H9 (cell line): ENCODE results near the gene DPF1. TPM values are rescaled to one million over a fixed set of nuclear protein-coding genes. Genes with fewer than 3 reads are reported as not detected.
A peak's percentile ranks its signal among the peaks of the same experiment; 100 is the strongest.

Experiments used
- DNase-seq: peaks from one replicate; pipeline ENCODE4 v3.0.0-alpha.2; 2017
- H2AFZ ChIP-seq: one replicate; pipeline ENCODE4 v1.6.1; 2013; ENCODE audit warnings: mild to moderate bottlenecking, low read length, control low read depth, moderate library complexity
- H2AK5ac ChIP-seq: 2 replicates; pipeline ENCODE4 v1.6.1; 2013; ENCODE audit warnings: low read length, control low read depth, mixed read lengths; ENCODE audit not compliant: insufficient read length
- H2BK120ac ChIP-seq: one replicate; pipeline ENCODE4 v1.6.1; 2013; ENCODE audit warnings: low read depth, mild to moderate bottlenecking, low read length, control low read depth, inconsistent platforms; ENCODE audit not compliant: poor library complexity, severe bottlenecking
- H2BK12ac ChIP-seq: 2 replicates; pipeline ENCODE4 v1.6.1; 2013; ENCODE audit warnings: low read length, control low read depth, mixed read lengths, low read depth; ENCODE audit not compliant: insufficient read length
- H2BK15ac ChIP-seq: 2 replicates; pipeline ENCODE4 v1.6.1; 2013; ENCODE audit warnings: low read depth, low read length, control low read depth
- H2BK20ac ChIP-seq: one replicate; pipeline ENCODE4 v1.6.1; 2013; ENCODE audit warnings: low read depth, mild to moderate bottlenecking, low read length, control low read depth, inconsistent platforms; ENCODE audit not compliant: poor library complexity, severe bottlenecking
- H2BK5ac ChIP-seq: 2 replicates; pipeline ENCODE4 v1.6.1; 2013; ENCODE audit warnings: low read length, control low read depth, mixed read lengths; ENCODE audit not compliant: insufficient read length
- H3K14ac ChIP-seq: 2 replicates; pipeline ENCODE4 v1.6.1; 2013; ENCODE audit warnings: low read length, control low read depth; ENCODE audit not compliant: insufficient read depth
- H3K18ac ChIP-seq: 2 replicates; pipeline ENCODE4 v1.6.1; 2013; ENCODE audit warnings: low read depth, mild to moderate bottlenecking, mixed read lengths, low read length, control low read depth; ENCODE audit not compliant: insufficient read length
- H3K23ac ChIP-seq: 2 replicates; pipeline ENCODE4 v1.6.1; 2013; ENCODE audit warnings: low read length, control low read depth, mixed read lengths, low read depth; ENCODE audit not compliant: insufficient read length
- H3K23me2 ChIP-seq: 2 replicates; pipeline ENCODE4 v1.6.1; 2013; ENCODE audit warnings: low read depth, mild to moderate bottlenecking, mixed read lengths, low read length, control low read depth; ENCODE audit not compliant: insufficient read length, poor library complexity, severe bottlenecking
- H3K27ac ChIP-seq: 2 replicates; pipeline ENCODE4 v1.5.1; 2013; ENCODE audit warnings: low read length, control low read depth, mixed read lengths, low read depth; ENCODE audit not compliant: insufficient read length
- H3K27me3 ChIP-seq: 2 replicates; pipeline ENCODE4 v1.6.1; 2013; ENCODE audit warnings: low read length, control low read depth, inconsistent platforms; ENCODE audit not compliant: insufficient read depth
- H3K4ac ChIP-seq: 2 replicates; pipeline ENCODE4 v1.6.1; 2013; ENCODE audit warnings: low read depth, mild to moderate bottlenecking, control low read depth, inconsistent platforms, low read length, moderate library complexity
- H3K4me1 ChIP-seq: 2 replicates; pipeline ENCODE4 v1.6.1; 2013; ENCODE audit warnings: low read length, control low read depth, inconsistent platforms; ENCODE audit not compliant: insufficient read depth
- H3K4me2 ChIP-seq: 2 replicates; pipeline ENCODE4 v1.6.1; 2013; ENCODE audit warnings: low read length, control low read depth, mixed read lengths; ENCODE audit not compliant: insufficient read length, insufficient read depth
- H3K56ac ChIP-seq: 2 replicates; pipeline ENCODE4 v1.6.1; 2013; ENCODE audit warnings: low read depth, mild to moderate bottlenecking, mixed read lengths, low read length, control low read depth; ENCODE audit not compliant: insufficient read length
- H3K79me1 ChIP-seq: 2 replicates; pipeline ENCODE4 v1.6.1; 2013; ENCODE audit warnings: low read depth, mild to moderate bottlenecking, moderate library complexity, low read length, control low read depth, inconsistent platforms; ENCODE audit not compliant: insufficient read depth, poor library complexity, severe bottlenecking
- H3K79me2 ChIP-seq: 2 replicates; pipeline ENCODE4 v1.6.1; 2013; ENCODE audit warnings: low read length, control low read depth, inconsistent platforms; ENCODE audit not compliant: insufficient read depth
- H3K9ac ChIP-seq: 2 replicates; pipeline ENCODE4 v1.6.1; 2013; ENCODE audit warnings: low read length, control low read depth, mixed read lengths; ENCODE audit not compliant: insufficient read length; ENCODE audit errors: extremely low read depth
- H3K9me3 ChIP-seq: one replicate; pipeline ENCODE4 v1.6.1; 2013; ENCODE audit warnings: low read depth, low read length, inconsistent platforms; ENCODE audit not compliant: control insufficient read depth
- H3T11ph ChIP-seq: one replicate; pipeline ENCODE4 v1.6.1; 2013; ENCODE audit warnings: mild to moderate bottlenecking, low read length, control low read depth, inconsistent platforms
- H4K20me1 ChIP-seq: one replicate; pipeline ENCODE4 v1.6.1; 2013; ENCODE audit not compliant: control insufficient read depth, insufficient read length, insufficient read depth
- H4K5ac ChIP-seq: 2 replicates; pipeline ENCODE4 v1.6.1; 2013; ENCODE audit warnings: low read depth, mild to moderate bottlenecking, mixed read lengths, low read length, control low read depth; ENCODE audit not compliant: insufficient read length
- H4K8ac ChIP-seq: replicated peaks from 2 replicates; pipeline ENCODE4 v1.6.1; 2013; ENCODE audit warnings: low read length, control low read depth, mixed read lengths, low read depth; ENCODE audit not compliant: insufficient read length
- H4K91ac ChIP-seq: 2 replicates; pipeline ENCODE4 v1.6.1; 2013; ENCODE audit warnings: low read depth, mild to moderate bottlenecking, moderate library complexity, mixed read lengths, low read length, control low read depth; ENCODE audit not compliant: insufficient read length
- H3K27ac Mint-ChIP-seq, 3 experiments: 2 replicates in 2 of 3; 3 replicates in 1 of 3; pipeline ENCODE4 v1.8.0; 2020 to 2021; ENCODE audit warnings: mixed read lengths in 3 of 3, mild to moderate bottlenecking in 1 of 3, moderate library complexity in 1 of 3
- H3K27me3 Mint-ChIP-seq: 2 replicates; pipeline ENCODE4 v1.8.0; 2021; ENCODE audit warnings: low read depth, mild to moderate bottlenecking, moderate library complexity, mixed read lengths
- H3K36me3 Mint-ChIP-seq, 3 experiments: 2 replicates in 2 of 3; 3 replicates in 1 of 3; pipeline ENCODE4 v1.8.0; 2020 to 2021; ENCODE audit warnings: low read depth in 3 of 3, mixed read lengths in 3 of 3; ENCODE audit not compliant: insufficient read depth in 1 of 3
- H3K4me1 Mint-ChIP-seq, 2 experiments: 2 replicates each; pipeline ENCODE4 v1.8.0; 2020; ENCODE audit warnings: mixed read lengths in 2 of 2
- H3K4me3 Mint-ChIP-seq, 2 experiments: 2 replicates in 1 of 2; 3 replicates in 1 of 2; pipeline ENCODE4 v1.8.0; 2020 to 2021; ENCODE audit warnings: mild to moderate bottlenecking in 2 of 2, mixed read lengths in 2 of 2, moderate library complexity in 1 of 2
- H3K9me3 Mint-ChIP-seq, 2 experiments: 2 replicates in 1 of 2; 3 replicates in 1 of 2; pipeline ENCODE4 v1.8.0; 2020; ENCODE audit warnings: mild to moderate bottlenecking in 2 of 2, mixed read lengths in 2 of 2, moderate library complexity in 1 of 2
- WGBS: extraction: QIAGEN DNeasy Blood & Tissue Kit; methylation state at CpG from one replicate; pipeline ENCODE4 v1.1.7; 2013; ENCODE audit warnings: missing lambda C conversion rate, low lambda C conversion rate, mixed read lengths; ENCODE audit not compliant: insufficient read length; ENCODE audit errors: extremely low coverage; 5-methylcytosine and 5-hydroxymethylcytosine counted together
- total RNA-seq: library from RNA; stranded (reverse); gene quantifications from 2 replicates; pipeline ENCODE4 v1.2.1, GENCODE V29; 2021
- TF ChIP-seq, protein P1 (sequence below): fragments of 200-600 bp; sonication (generic); conservative IDR thresholded peaks from 3 replicates; pipeline ENCODE4 v1.8.0; 2021; ENCODE audit warnings: antibody characterized with exemption, mild to moderate bottlenecking

The DPF1 gene
- total RNA-seq, 1 experiment from 2014 or later: 12.0 TPM

DNA sequence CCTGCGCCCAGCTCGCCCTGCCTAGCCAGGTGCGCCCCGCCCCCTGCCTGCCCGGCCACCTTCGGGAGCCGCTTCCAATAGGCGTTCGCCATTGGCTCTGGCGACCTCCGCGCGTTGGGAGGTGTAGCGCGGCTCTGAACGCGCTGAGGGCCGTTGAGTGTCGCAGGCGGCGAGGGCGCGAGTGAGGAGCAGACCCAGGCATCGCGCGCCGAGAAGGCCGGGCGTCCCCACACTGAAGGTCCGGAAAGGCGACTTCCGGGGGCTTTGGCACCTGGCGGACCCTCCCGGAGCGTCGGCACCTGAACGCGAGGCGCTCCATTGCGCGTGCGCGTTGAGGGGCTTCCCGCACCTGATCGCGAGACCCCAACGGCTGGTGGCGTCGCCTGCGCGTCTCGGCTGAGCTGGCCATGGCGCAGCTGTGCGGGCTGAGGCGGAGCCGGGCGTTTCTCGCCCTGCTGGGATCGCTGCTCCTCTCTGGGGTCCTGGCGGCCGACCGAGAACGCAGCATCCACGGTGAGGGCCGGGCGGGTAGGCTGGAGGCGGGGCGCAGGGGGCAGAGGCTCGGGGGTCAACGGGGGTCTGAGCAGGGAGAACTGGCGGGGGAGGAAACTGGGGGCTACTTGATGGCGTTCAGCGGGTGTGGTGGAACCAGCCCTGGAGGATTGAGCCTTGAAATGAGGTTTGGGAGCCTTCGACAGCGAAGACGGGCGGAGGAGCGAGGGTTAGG lies 40.6 kb upstream of the DPF1 start, which contains the start of gene SPINT2:
SPINT2 (plus strand) TSS at position 88 of the 727 bp plus-strand sequence; CDS start at position 408, 320 bp downstream.
- Histone ChIP-seq H2AK5ac (no peak within 1 kb of the TSS), H4K20me1 (no peaks in the 10 kb centered on the region), H3K27ac (peak within 1 kb of the TSS; percentile 21), H2BK20ac (no peak within 1 kb of the TSS), H4K5ac (no peak within 1 kb of the TSS), H2AFZ (no peak within 1 kb of the TSS), H3K4ac (no peak within 1 kb of the TSS), H3K23me2 (peaks cover 11% of the 10 kb centered on the region), H3K18ac (peak within 1 kb of the TSS; percentile 85), H3K56ac (no peak within 1 kb of the TSS), H3K9me3 (no peaks in the 10 kb centered on the region), H3K4me1 (peaks cover 12% of the 10 kb centered on the region; the same call in 1 of the 2 replicates), H3K23ac (no peak within 1 kb of the TSS), H2BK120ac (no peak within 1 kb of the TSS), H2BK5ac (peak within 1 kb of the TSS; percentile 2), H3K4me2 (peak within 1 kb of the TSS; percentile 95), H3K9ac (peak within 1 kb of the TSS; percentile 91), H3K14ac (peak within 1 kb of the TSS; percentile 89), H3K79me2 (peaks cover 29% of the 10 kb centered on the region; the same call in 1 of the 2 replicates), H3K79me1 (peaks cover 6% of the 10 kb centered on the region), H3T11ph (no peak within 1 kb of the TSS), H4K8ac (no peak within 1 kb of the TSS), H2BK12ac (no peak within 1 kb of the TSS), H2BK15ac (0 out of 2 replicates have a peak within 1 kb of the TSS, but pooled peaks have one; percentile 41), H4K91ac (no peak within 1 kb of the TSS), H3K27me3 (no peaks in the 10 kb centered on the region)
- DNase-seq: peak; percentile 93
- Mint-ChIP-seq H3K4me3 (peak within 1 kb of the TSS; percentile 96 to 100), H3K9me3 (no peaks in the 10 kb centered on the region; a peak in 2 of 5 replicates), H3K27ac (peak within 1 kb of the TSS; percentile 98 to 99 (median 99)), H3K27me3 (no peaks in the 10 kb centered on the region), H3K36me3 (peaks cover 0 to 11% (median 5%) of the 10 kb centered on the region in 3 experiments; a peak in 2 of 7 replicates), H3K4me1 (peaks cover 48 to 52% of the 10 kb centered on the region in 2 experiments)
- no CpG with 5 or more reads among the region's 78 CpGs for WGBS
- TF ChIP-seq, protein P1, sequence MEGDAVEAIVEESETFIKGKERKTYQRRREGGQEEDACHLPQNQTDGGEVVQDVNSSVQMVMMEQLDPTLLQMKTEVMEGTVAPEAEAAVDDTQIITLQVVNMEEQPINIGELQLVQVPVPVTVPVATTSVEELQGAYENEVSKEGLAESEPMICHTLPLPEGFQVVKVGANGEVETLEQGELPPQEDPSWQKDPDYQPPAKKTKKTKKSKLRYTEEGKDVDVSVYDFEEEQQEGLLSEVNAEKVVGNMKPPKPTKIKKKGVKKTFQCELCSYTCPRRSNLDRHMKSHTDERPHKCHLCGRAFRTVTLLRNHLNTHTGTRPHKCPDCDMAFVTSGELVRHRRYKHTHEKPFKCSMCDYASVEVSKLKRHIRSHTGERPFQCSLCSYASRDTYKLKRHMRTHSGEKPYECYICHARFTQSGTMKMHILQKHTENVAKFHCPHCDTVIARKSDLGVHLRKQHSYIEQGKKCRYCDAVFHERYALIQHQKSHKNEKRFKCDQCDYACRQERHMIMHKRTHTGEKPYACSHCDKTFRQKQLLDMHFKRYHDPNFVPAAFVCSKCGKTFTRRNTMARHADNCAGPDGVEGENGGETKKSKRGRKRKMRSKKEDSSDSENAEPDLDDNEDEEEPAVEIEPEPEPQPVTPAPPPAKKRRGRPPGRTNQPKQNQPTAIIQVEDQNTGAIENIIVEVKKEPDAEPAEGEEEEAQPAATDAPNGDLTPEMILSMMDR: no peak
